SK-N-SH (cell line): ENCODE measurements around the gene IL17RE.

Experiments
- CTCF ChIP-seq: fragments of 200-600 bp; sonication (generic); IDR thresholded peaks from 2 replicates; pipeline ENCODE4 v1.6.1; 2017; ENCODE audit warnings: antibody characterized with exemption, mild to moderate bottlenecking, moderate library complexity
- EP300 ChIP-seq, 2 experiments: IDR thresholded peaks; 2 replicates each; pipeline versions ENCODE4 v1.4.0 to v1.6.1; 2012; ENCODE audit warnings: borderline replicate concordance in 1 of 2, low read depth in 1 of 2, low read length in 1 of 2
- RFX5 ChIP-seq: IDR thresholded peaks from 2 replicates; pipeline ENCODE4 v1.6.1; 2012; ENCODE audit warnings: mild to moderate bottlenecking, improper control_type of control experiment, low read length
- YY1 ChIP-seq: IDR thresholded peaks from 2 replicates; pipeline ENCODE4 v1.4.0; 2012; ENCODE audit warnings: low read depth, mild to moderate bottlenecking
- ZBTB33 ChIP-seq: IDR thresholded peaks from 2 replicates; pipeline ENCODE4 v1.4.0; 2012; ENCODE audit warnings: low read depth, borderline replicate concordance

DNA sequence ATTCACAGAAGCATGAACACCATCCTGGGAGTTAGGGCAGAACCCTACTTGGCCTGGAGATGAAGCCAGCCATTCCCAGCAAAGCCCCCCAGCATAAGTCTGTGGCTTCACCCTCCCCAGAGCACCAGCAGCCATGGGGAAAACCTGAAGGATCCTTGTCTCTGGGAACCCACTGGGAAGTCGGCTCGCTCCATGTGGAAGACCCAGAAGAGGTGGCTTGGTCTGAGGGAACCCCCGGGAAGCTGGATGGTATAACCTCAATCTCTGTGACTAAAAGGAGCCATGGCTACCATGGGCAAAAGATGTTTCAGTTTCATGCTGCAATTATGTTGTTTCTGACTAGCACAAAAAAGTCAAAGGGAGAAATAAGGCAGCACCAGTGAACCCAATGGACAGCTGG is 47.1 kb upstream of the IL17RE start:
- TF ChIP-seq CTCF (no peak), ZBTB33 (no peak), RFX5 (no peak), YY1 (no peak), EP300 (IDR thresholded peaks at IDR 0.05; ENCODE audit: borderline replicate concordance in 1 of 2, low read depth in 1 of 2, low read length in 1 of 2) (no peak)
